Non-pigmented ciliary epithelial cell (primary cell): ENCODE results near the gene MYMK.

Experiments
- DNase-seq: peaks from one replicate; pipeline ENCODE4 v3.0.0-alpha.2; 2010; ENCODE audit warnings: low read depth

The MYMK gene

DNA sequence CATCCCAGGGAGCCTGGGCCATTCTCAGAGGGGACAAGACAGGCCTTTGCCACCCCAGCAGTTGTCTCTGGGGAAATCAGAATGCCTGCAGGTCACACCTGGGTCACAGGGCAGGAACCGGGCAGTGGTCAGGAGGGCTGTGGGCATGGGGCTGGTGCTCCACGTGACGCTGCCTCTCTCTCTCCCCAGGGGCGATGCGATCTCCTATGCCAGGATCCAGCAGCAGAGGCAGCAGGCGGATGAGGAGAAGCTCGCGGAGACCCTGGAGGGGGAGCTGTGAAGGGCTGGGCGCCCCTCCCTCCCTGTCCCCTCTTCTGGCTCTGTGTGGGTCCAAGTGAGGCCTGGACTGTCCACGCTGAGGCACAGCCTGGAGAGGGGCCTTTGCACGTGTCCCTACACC, 56.4 kb downstream of the MYMK start:
- no peak for DNase-seq

DNA sequence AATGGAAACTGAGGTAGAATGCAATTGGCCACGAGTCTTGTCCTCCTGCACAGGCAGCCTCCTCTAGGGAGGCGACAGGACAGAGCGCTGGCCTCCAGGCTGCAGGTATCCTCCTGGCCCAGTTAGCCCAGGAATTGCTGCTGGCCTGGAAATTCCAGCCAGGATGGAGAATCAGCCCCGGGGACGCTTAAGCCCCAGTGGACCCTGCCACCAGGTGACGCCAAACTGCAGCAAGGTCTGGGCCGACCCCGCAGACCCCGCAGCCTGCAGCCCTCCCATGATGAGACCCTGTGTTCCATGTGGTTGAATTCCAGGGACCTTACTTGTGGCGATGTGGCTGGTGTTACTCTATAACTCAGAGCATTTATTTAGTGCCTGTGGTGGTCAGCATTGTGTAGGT, 57.7 kb downstream of the MYMK start:
- DNase-seq: no peak

DNA sequence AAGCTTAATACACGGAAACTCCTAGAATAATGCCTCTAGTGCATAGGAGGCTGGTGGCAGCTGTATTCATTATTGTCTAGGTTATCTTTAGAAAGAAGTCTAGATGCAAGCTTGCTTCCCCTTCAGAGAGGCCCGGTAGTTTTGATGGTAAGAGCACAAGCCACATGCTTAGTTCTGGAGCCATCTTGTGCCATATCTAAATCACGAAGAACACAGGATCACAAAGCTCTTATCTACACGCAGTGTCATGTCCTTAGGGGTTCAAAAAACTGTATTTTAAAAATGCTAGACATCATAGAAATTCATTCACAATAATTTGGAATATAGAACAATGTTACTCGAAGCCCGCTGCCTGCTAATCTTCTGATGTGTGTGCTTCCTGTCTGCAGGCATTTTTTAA, 58.8 kb downstream of the MYMK start:
- no peak for DNase-seq

DNA sequence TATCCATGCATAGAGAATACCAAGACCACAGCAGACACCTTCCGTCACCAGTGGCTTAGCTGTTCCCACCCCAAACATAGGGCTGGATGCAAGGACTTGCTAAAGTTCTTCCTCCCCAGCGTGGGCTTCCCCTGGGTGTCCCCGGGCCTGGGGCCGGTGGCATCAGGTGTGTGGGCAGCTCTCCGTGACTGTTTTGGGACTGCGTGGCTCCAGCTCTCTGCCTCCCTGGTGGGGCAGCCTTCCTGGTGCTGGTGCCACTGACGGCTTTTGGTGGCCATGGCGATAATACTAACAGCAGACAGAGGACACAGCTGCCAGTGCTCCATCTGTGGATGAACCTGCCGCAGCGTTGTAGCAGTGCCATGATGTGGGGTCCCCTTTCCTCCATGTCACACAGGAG, 60.1 kb downstream of the MYMK start:
- no peak for DNase-seq
